SU-DHL-6 (cell line): Measurements from ENCODE around the gene DYNLL1.

Source experiments
- H2AFZ ChIP-seq: fragments of 200-600 bp; sonication (generic); 2 replicates; pipeline ENCODE4 v1.6.1; 2014; ENCODE audit warnings: low read depth, mild to moderate bottlenecking, moderate library complexity, mixed read lengths, antibody characterized with exemption, low read length; ENCODE audit not compliant: severe bottlenecking
- H3F3A ChIP-seq: fragments of 200-600 bp; shearing (Covaris generic); 2 replicates; pipeline ENCODE4 v1.6.0; 2016; ENCODE audit warnings: antibody characterized with exemption, mild to moderate bottlenecking; ENCODE audit not compliant: insufficient read depth
- H3K27ac ChIP-seq: fragments of 200-600 bp; sonication (generic); 2 replicates; pipeline ENCODE4 v1.5.1; 2016; ENCODE audit warnings: low read depth, mild to moderate bottlenecking, low read length, moderate library complexity, mixed read lengths
- H3K27me3 ChIP-seq: fragments of 200-600 bp; sonication (generic), shearing (Covaris generic); 2 replicates; pipeline ENCODE4 v1.6.0; 2014; ENCODE audit warnings: mild to moderate bottlenecking, low read length
- H3K36me3 ChIP-seq: fragments of 200-600 bp; sonication (generic); 2 replicates; pipeline ENCODE4 v1.6.1; 2014; ENCODE audit warnings: mild to moderate bottlenecking, low read length, mixed read lengths
- H3K4me2 ChIP-seq: fragments of 300-600, 200-600 bp; shearing (Covaris generic), sonication (generic); 2 replicates; pipeline ENCODE4 v1.6.0; 2014; ENCODE audit warnings: low read length, low read depth, mild to moderate bottlenecking; ENCODE audit not compliant: poor library complexity, severe bottlenecking
- H3K4me3 ChIP-seq: fragments of 200-600 bp; sonication (generic); 2 replicates; pipeline ENCODE4 v1.5.1; 2014; ENCODE audit warnings: antibody characterized with exemption, low read length, mild to moderate bottlenecking, mixed read lengths; ENCODE audit not compliant: insufficient read depth, poor library complexity, severe bottlenecking
- H3K79me2 ChIP-seq: fragments of 200-600 bp; sonication (generic); 2 replicates; pipeline ENCODE4 v1.6.1; 2014; ENCODE audit warnings: mild to moderate bottlenecking, low read length, moderate library complexity; ENCODE audit not compliant: insufficient read depth
- H3K9ac ChIP-seq: fragments of 200-600 bp; sonication (generic); 2 replicates; pipeline ENCODE4 v1.7.0; 2014; ENCODE audit warnings: mild to moderate bottlenecking, low read length
- H3K9me2 ChIP-seq: fragments of 200-600 bp; sonication (generic); replicated peaks from 2 replicates; pipeline ENCODE4 v1.6.1; 2014; ENCODE audit warnings: low read length; ENCODE audit not compliant: insufficient read depth
- H3K9me3 ChIP-seq: fragments of 200-600 bp; sonication (generic); 2 replicates; pipeline ENCODE4 v1.6.1; 2014; ENCODE audit warnings: low read length, mixed read lengths; ENCODE audit not compliant: insufficient read depth
- H4K20me1 ChIP-seq: fragments of 200-600 bp; sonication (generic); 2 replicates; pipeline ENCODE4 v1.6.1; 2014; ENCODE audit warnings: low read depth, mild to moderate bottlenecking, antibody characterized with exemption, low read length, moderate library complexity, mixed read lengths
- EZH2phosphoT487 ChIP-seq: fragments of 200-600 bp; sonication (generic), shearing (Covaris generic); conservative IDR thresholded peaks from 2 replicates; pipeline ENCODE4 v1.6.1; 2018; ENCODE audit warnings: mild to moderate bottlenecking, antibody characterized with exemption, low read length, moderate library complexity, mixed read lengths
- TF ChIP-seq, protein P1 (sequence below): fragments of 200-600 bp; sonication (generic); IDR thresholded peaks from one replicate; pipeline ENCODE4 v1.5.1; 2017; ENCODE audit warnings: antibody characterized with exemption, mild to moderate bottlenecking, low read length, moderate library complexity; ENCODE audit not compliant: insufficient read depth, poor library complexity, severe bottlenecking

DYNLL1 gene

DNA sequence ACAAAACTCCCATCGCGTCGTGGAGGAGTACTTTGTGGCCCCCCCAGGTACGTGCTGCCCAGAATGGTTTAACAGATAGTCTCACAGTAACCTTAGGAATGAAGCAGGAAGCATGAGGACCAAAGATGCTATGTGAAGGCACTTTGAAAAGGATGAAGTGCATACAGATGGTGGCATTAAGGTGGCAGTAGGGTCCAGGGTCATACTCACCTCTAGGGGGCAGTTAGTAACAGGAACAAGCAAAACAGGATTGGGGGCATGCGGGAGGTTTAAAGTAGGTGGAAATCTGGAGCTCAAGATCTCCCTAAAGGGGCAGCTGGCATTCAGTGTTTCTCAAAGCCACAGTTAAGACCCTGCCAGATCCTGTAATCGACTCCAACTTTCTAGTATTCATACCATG lies 38.8 kb upstream of the DYNLL1 start:
- peaks cover 35% of the 10 kb centered on the region for H3F3A ChIP-seq
- no peaks in the 10 kb centered on the region for H3K9me2 ChIP-seq
- TF ChIP-seq EZH2phosphoT487: no peak
- TF ChIP-seq, protein P1, sequence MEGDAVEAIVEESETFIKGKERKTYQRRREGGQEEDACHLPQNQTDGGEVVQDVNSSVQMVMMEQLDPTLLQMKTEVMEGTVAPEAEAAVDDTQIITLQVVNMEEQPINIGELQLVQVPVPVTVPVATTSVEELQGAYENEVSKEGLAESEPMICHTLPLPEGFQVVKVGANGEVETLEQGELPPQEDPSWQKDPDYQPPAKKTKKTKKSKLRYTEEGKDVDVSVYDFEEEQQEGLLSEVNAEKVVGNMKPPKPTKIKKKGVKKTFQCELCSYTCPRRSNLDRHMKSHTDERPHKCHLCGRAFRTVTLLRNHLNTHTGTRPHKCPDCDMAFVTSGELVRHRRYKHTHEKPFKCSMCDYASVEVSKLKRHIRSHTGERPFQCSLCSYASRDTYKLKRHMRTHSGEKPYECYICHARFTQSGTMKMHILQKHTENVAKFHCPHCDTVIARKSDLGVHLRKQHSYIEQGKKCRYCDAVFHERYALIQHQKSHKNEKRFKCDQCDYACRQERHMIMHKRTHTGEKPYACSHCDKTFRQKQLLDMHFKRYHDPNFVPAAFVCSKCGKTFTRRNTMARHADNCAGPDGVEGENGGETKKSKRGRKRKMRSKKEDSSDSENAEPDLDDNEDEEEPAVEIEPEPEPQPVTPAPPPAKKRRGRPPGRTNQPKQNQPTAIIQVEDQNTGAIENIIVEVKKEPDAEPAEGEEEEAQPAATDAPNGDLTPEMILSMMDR: peak; percentile 28
- no peak overlapping the region for H3K4me2 ChIP-seq
- H4K20me1 ChIP-seq: no peaks in the 10 kb centered on the region; the same call in 1 of the 2 replicates
- H3K27ac ChIP-seq: no peak overlapping the region
- H3K79me2 ChIP-seq: peaks cover 6% of the 10 kb centered on the region; the same call in 1 of the 2 replicates
- no peaks in the 10 kb centered on the region for H3K27me3 ChIP-seq
- H2AFZ ChIP-seq: no peak overlapping the region
- peaks cover 15% of the 10 kb centered on the region; the same call in 1 of the 2 replicates for H3K36me3 ChIP-seq
- H3K4me3 ChIP-seq: no peak overlapping the region
- no peaks in the 10 kb centered on the region for H3K9me3 ChIP-seq
- H3K9ac ChIP-seq: no peak overlapping the region

DNA sequence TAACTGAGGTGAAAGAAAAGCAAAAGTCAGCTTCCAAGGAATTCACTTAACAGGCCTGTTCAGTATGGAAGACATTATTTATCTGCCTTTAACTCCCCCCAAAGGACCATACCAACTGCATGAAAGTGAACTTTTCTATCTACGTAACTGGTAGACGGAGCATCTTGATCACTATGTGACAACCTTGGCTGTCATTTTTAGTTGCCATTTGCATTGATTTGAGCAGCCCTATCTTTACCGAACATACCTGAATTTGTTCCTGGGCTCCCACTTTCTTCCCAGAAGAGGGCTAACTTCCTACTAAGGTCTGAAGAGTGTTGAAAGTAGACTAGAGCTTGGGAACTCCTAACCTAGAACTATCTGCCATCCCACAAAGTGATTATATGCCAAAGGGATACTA lies 35.8 kb upstream of the DYNLL1 start:
- H2AFZ ChIP-seq: no peak overlapping the region
- no peaks in the 10 kb centered on the region for H3K27me3 ChIP-seq
- no peak overlapping the region for H3K4me2 ChIP-seq
- TF ChIP-seq EZH2phosphoT487: no peak
- TF ChIP-seq, protein P1: no peak
- H3K9ac ChIP-seq: no peak overlapping the region
- H4K20me1 ChIP-seq: peaks cover 9% of the 10 kb centered on the region
- H3F3A ChIP-seq: peaks cover 25% of the 10 kb centered on the region; the same call in 1 of the 2 replicates
- no peaks in the 10 kb centered on the region for H3K9me2 ChIP-seq
- H3K4me3 ChIP-seq: no peak overlapping the region
- peaks cover 38% of the 10 kb centered on the region for H3K36me3 ChIP-seq
- no peaks in the 10 kb centered on the region for H3K9me3 ChIP-seq
- peaks cover 18% of the 10 kb centered on the region for H3K79me2 ChIP-seq
- no peak overlapping the region for H3K27ac ChIP-seq

DNA sequence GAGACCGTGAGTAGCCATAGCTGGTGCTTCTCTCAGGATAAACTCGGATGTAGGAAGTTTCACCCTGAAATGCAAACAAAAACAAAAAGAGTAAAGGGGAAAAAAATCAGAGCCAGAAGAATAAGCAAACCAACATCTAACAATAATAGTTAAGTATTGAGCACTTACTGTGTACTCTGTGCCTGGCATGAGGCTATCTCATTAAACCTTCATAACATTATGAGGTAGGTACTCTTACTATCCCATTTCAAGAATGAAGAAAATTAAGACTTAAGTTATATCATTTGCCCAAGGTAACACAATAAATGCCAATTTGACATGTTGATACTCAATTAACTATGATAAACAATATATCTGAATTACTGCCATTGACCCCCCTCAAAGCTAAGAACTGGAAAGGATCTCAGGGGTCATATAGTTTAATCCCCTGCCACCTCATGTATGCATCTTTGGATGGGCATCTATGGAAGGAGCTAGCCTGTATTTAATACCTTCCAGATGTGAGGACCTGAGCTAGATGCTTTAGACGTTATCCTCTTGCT lies 33.7 kb upstream of the DYNLL1 start:
- Histone ChIP-seq H3K27ac (no peak overlapping the region), H3K79me2 (peaks cover 33% of the 10 kb centered on the region), H4K20me1 (peaks cover 24% of the 10 kb centered on the region), H3K4me3 (no peak overlapping the region), H3K9me2 (no peaks in the 10 kb centered on the region), H3K9ac (no peak overlapping the region), H3F3A (peaks cover 22% of the 10 kb centered on the region; the same call in 1 of the 2 replicates), H3K4me2 (no peak overlapping the region), H3K36me3 (peaks cover 45% of the 10 kb centered on the region), H3K9me3 (no peaks in the 10 kb centered on the region), H3K27me3 (no peaks in the 10 kb centered on the region), H2AFZ (no peak overlapping the region)
- TF ChIP-seq, protein P1: no peak
- TF ChIP-seq EZH2phosphoT487: no peak
